BLaER1 treated with 17β-estradiol and CSF1 and Interleukin-3, amounts not matched to agents 10 nM and 100 nM (cell line): Measurements from ENCODE around the gene TREM1.

Source experiments
- H3K27ac ChIP-seq, 11 experiments: shearing (Covaris generic); formaldehyde crosslinking; 2 replicates each; pipeline ENCODE4 v1.8.1; 2022
- H3K27me3 ChIP-seq, 11 experiments: shearing (Covaris generic); formaldehyde crosslinking; 2 replicates each; pipeline ENCODE4 v1.8.1; 2022
- H3K36me3 ChIP-seq, 11 experiments: shearing (Covaris generic); formaldehyde crosslinking; 2 replicates each; pipeline ENCODE4 v1.8.1; 2022
- H3K4me1 ChIP-seq, 10 experiments: shearing (Covaris generic); formaldehyde crosslinking; 2 replicates each; pipeline ENCODE4 v1.8.1; 2022
- H3K4me2 ChIP-seq, 11 experiments: shearing (Covaris generic); formaldehyde crosslinking; 2 replicates each; pipeline ENCODE4 v1.8.1; 2022
- H3K4me3 ChIP-seq, 10 experiments: shearing (Covaris generic); formaldehyde crosslinking; 2 replicates each; pipeline ENCODE4 v1.8.1; 2022
- H3K9ac ChIP-seq, 11 experiments: shearing (Covaris generic); formaldehyde crosslinking; 2 replicates each; pipeline ENCODE4 v1.8.1; 2022
- H3K9me3 ChIP-seq, 11 experiments: shearing (Covaris generic); formaldehyde crosslinking; replicated peaks in 1 of 11; 2 replicates each; pipeline ENCODE4 v1.8.1; 2022
- H4K20me1 ChIP-seq, 11 experiments: shearing (Covaris generic); formaldehyde crosslinking; 2 replicates each; pipeline ENCODE4 v1.8.1; 2022
- Cebpa-rat ChIP-seq, 11 experiments: shearing (Covaris generic); IDR thresholded peaks; 2 replicates each; pipeline ENCODE4 v1.8.1; 2022

Gene TREM1

DNA sequence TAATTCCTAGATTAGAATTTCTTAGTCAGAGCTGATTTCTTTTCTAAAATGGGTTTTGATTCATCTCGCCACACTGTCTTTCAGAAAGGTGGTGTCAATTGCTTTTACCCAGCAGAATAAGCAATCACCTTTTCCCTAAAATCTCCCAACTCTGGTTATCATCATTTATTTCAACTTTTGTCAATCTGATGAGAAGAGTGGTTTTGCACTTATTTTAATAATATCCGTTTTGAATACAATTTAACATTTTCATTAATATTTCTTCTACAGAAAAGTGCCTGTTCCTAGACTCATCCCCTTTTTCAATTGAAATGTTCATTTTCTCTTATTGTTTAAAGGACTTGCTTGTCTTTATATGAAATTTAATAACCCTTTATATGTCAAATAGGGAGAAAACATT, 40.7 kb upstream of the TREM1 start:
- H4K20me1 ChIP-seq, result no peaks in the 10 kb centered on the region
- H3K9me3 ChIP-seq, result no peaks in the 10 kb centered on the region
- no peaks in the 10 kb centered on the region; a peak in 1 of 22 replicates for H3K27me3 ChIP-seq
- no peaks in the 10 kb centered on the region for H3K36me3 ChIP-seq
- H3K9ac ChIP-seq, result no peak overlapping the region
- TF ChIP-seq Cebpa-rat (IDR thresholded peaks at IDR 0.05), result no peak
- H3K4me1 ChIP-seq, result peaks cover 2 to 28% (median 17%) of the 10 kb centered on the region in 10 experiments; a peak in 19 of 20 replicates
- no peak overlapping the region for H3K4me3 ChIP-seq
- no peak overlapping the region for H3K27ac ChIP-seq
- H3K4me2 ChIP-seq, result no peak overlapping the region

DNA sequence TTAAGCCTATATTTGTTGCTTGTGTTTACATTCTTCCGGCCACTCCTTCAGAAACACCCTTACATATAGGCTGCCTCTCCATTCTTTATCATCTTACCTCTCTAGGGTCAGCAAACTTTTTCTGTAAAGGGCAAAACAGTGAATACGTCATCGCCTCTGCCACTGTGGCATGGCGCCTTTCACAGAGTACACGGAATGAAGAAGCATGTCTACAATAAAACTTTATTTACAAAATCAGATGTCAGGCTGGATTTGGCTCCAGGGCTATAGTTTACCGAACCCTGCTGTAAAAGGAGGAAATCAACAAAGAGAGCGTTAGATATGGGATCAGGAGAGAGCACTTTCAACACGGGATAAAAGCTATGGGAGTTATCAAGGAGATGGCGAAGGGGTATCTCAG, 39.6 kb upstream of the TREM1 start:
- H3K36me3 ChIP-seq, result no peaks in the 10 kb centered on the region
- no peak overlapping the region for H3K4me3 ChIP-seq
- no peaks in the 10 kb centered on the region for H3K9me3 ChIP-seq
- no peak overlapping the region for H3K4me2 ChIP-seq
- no peak for TF ChIP-seq Cebpa-rat (IDR thresholded peaks at IDR 0.05)
- no peak overlapping the region for H3K9ac ChIP-seq
- no peaks in the 10 kb centered on the region; a peak in 1 of 22 replicates for H3K27me3 ChIP-seq
- no peaks in the 10 kb centered on the region for H4K20me1 ChIP-seq
- H3K4me1 ChIP-seq, result peaks cover 0 to 18% (median 7%) of the 10 kb centered on the region in 10 experiments; a peak in 11 of 20 replicates
- H3K27ac ChIP-seq, result no peak overlapping the region

DNA sequence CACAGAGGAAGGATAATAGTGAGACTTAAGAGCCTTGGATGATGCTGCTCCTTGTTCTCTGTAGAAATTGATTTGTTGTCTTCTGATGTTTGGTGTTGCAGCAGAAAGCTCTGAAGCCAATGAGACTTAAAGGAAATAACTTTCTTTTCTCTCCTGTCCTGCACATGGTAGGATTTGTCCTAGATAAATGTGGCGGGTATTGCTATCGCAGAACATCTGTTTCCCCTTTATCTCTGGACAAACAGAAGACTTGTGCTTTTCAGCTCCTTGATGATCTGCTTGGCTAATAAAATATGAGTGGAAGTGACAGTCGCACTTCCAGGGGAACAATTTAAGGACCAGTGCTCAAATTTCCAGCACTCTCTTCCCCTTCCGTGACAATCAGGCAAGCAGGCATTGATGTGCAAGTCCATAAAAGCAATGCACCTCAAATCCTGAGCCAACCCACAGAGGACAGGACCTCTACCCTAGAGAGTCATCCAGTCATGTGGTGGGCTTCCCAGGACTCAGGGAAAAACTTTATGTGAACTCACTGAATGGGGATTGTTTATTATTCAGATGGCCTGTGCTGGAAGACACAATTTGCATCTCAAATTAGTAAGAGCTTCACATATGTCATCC, 39.1 kb upstream of the TREM1 start:
- Histone ChIP-seq H3K4me1 (peaks cover 0 to 18% (median 7%) of the 10 kb centered on the region in 10 experiments; a peak in 12 of 20 replicates), H3K9me3 (no peaks in the 10 kb centered on the region), H3K4me2 (no peak overlapping the region), H3K36me3 (no peaks in the 10 kb centered on the region), H3K27ac (no peak overlapping the region), H4K20me1 (no peaks in the 10 kb centered on the region), H3K27me3 (no peaks in the 10 kb centered on the region; a peak in 1 of 22 replicates), H3K4me3 (no peak overlapping the region), H3K9ac (no peak overlapping the region)
- TF ChIP-seq Cebpa-rat (IDR thresholded peaks at IDR 0.05), result no peak

DNA sequence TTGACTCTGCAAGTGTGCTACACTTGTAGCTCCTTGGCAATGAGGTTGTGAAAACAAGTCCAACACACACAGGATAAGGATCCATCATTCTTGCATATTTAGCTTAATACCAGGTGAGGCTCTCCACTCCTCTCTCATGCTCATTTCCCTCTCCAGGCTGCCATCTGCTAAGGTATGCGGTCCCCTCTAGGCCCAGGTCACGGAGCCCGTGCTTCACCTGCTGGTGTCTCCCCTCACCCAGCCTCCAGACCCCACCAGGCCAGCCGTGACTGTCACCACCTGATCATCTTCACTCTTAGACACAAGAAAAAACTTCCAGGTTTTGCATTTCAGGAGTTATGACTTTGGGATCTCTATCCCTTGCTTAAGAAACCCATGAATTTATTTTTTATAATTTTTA, 34.7 kb upstream of the TREM1 start:
- peaks cover 7 to 27% (median 18%) of the 10 kb centered on the region in 10 experiments for H3K4me1 ChIP-seq
- H3K27me3 ChIP-seq, result no peaks in the 10 kb centered on the region; a peak in 1 of 22 replicates
- no peak overlapping the region for H3K27ac ChIP-seq
- no peak overlapping the region for H3K9ac ChIP-seq
- TF ChIP-seq Cebpa-rat (IDR thresholded peaks at IDR 0.05), result no peak
- no peaks in the 10 kb centered on the region for H3K36me3 ChIP-seq
- H4K20me1 ChIP-seq, result no peaks in the 10 kb centered on the region
- no peak overlapping the region for H3K4me3 ChIP-seq
- no peaks in the 10 kb centered on the region for H3K9me3 ChIP-seq
- no peak overlapping the region for H3K4me2 ChIP-seq

DNA sequence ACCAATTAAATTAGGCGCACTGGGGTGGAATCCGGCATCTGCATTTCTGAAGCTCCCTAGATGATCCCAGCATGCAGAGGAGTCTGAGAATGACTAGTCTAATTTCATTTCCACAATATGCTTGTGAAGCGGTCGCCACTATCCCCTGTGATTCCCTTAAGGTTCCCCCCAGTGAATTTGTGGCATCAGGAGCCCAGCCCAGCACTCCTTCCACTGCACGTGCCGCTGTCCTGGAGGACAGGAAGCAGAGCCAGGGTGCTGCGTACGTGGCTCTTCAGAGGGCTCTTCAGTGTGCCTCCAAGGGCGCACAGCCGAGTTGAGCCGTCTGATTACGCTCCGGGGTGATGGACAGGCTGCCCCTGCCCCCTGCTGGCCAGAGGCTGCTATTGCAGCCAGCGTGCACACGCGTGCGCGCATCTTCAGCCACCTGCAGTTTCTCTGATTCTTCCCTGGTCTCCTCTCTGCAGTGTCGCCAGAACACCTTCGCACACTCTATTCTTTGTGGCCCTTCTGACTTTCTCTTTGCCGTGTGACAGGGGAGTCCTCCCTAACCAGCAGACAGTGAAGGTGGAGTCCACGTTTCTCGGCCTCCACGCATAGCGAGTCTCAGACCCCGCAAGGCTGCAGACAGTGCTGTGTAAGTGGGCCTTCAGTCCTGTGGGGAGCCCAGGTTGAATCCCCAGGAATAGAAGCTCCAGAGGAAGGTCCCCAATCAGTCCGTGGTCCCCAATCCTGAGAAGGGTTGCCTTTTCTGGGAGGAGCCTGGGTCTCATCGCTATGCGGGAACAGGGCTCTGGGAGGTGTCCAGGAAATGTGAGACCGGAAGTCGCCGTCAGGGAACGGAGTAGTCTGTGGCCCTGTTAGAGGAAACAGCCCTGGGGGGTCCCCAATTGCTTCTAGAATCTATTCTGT, 32.4 kb upstream of the TREM1 start:
- Histone ChIP-seq H3K4me1 (peaks cover 7 to 27% (median 18%) of the 10 kb centered on the region in 10 experiments), H3K4me2 (peak overlapping the region; percentile 62 to 88 (median 80)), H3K36me3 (no peaks in the 10 kb centered on the region), H3K9ac (peak overlapping the region in 8 of 11 experiments; percentile 11 to 40 (median 30); a peak in 10 of 22 replicates), H3K9me3 (no peaks in the 10 kb centered on the region), H3K4me3 (peak overlapping the region in 4 of 10 experiments; percentile 8 to 38 (median 18); a peak in 5 of 20 replicates), H4K20me1 (no peaks in the 10 kb centered on the region), H3K27me3 (no peaks in the 10 kb centered on the region), H3K27ac (peak overlapping the region in 3 of 11 experiments; percentile 4 to 26 (median 24); a peak in 2 of 22 replicates)
- TF ChIP-seq Cebpa-rat (IDR thresholded peaks at IDR 0.05), result no peak

DNA sequence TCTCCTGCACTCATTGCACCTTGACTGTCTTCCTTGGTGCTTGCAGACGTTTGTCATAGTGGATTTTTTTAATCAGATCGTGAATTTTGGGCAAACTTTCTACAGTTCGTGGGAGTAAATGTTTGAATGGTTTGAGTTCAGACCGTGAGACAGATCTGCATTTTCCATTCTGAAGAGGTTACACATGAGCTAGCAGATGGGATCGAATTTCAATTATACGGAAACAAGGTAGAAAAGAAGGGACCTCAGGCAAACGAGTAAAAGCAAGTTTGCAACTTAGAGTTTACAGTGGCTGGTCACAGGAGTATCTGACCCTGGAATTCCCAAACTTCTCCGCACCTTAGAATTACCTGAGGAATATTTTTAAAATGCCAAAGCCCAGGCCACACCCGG, 31.8 kb upstream of the TREM1 start:
- Histone ChIP-seq H4K20me1 (no peaks in the 10 kb centered on the region), H3K27me3 (no peaks in the 10 kb centered on the region), H3K4me1 (peaks cover 7 to 27% (median 18%) of the 10 kb centered on the region in 10 experiments), H3K36me3 (no peaks in the 10 kb centered on the region), H3K9ac (peak overlapping the region in 3 of 11 experiments; percentile 34 to 40 (median 34); a peak in 4 of 22 replicates), H3K9me3 (no peaks in the 10 kb centered on the region), H3K4me3 (peak overlapping the region in 1 of 10 experiments; percentile 8; a peak in 1 of 20 replicates), H3K4me2 (peak overlapping the region; percentile 62 to 88 (median 80); a peak in 21 of 22 replicates), H3K27ac (peak overlapping the region in 3 of 11 experiments; percentile 4 to 26 (median 24); a peak in 1 of 22 replicates)
- no peak for TF ChIP-seq Cebpa-rat (IDR thresholded peaks at IDR 0.05)

DNA sequence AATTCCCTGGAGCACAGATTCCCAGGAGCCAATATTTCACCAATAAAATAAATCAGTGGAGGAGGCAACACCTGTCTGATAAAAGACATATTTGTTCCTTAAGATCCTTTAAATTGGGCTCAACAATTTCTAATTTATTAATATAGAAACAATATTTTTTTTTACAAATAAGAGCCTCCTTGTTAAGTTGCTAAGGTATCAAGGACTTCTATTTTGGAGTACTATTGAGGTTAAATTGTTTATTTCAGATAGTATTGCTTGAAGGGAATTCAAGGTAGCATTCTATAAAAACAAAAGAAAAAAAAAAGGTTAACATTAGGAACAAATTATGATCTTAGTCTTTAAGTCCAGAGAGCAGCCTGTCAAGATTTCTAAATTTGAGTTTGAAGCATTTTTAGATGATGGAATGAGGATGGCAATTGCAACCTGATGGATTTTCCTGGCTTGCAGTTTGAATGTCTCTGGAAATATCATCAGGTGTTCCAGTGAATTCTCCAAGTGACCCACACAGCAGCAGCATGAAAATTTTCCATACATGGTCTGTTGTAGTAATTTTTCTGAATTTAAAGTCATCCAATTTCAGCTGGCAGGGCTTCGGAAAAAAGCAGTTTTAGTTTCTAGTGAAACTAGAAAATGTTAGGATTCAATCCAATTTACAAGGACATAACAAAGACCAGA, 29.6 kb upstream of the TREM1 start:
- Histone ChIP-seq H3K4me2 (no peak overlapping the region), H3K36me3 (no peaks in the 10 kb centered on the region), H3K27ac (no peak overlapping the region), H4K20me1 (no peaks in the 10 kb centered on the region), H3K9ac (no peak overlapping the region), H3K4me1 (peaks cover 7 to 27% (median 18%) of the 10 kb centered on the region in 10 experiments), H3K27me3 (no peaks in the 10 kb centered on the region), H3K4me3 (no peak overlapping the region), H3K9me3 (no peaks in the 10 kb centered on the region)
- no peak for TF ChIP-seq Cebpa-rat (IDR thresholded peaks at IDR 0.05)

DNA sequence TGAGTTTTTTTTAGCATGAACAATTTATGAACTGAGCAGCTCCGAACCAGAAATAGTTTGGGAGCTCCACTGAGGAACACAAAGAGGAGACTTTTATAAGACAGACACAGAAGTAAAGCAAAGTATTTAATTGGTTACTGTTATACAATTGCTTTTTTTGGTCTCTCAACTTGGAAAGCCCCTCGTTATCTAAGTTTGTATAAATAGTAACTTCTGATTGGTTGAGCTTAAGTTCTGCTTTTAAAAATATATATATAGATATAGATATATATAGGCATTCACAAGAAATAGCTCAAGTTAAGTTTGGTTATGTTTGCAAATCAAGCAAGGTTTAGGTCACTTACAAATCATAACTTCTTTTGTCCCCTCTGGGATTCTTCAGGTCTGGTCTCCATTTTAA, 28.7 kb upstream of the TREM1 start:
- H3K4me1 ChIP-seq, result peaks cover 7 to 21% (median 18%) of the 10 kb centered on the region in 10 experiments
- H3K4me2 ChIP-seq, result no peak overlapping the region
- no peak overlapping the region for H3K4me3 ChIP-seq
- no peak for TF ChIP-seq Cebpa-rat (IDR thresholded peaks at IDR 0.05)
- H3K27me3 ChIP-seq, result no peaks in the 10 kb centered on the region
- H3K27ac ChIP-seq, result no peak overlapping the region
- H4K20me1 ChIP-seq, result no peaks in the 10 kb centered on the region
- H3K36me3 ChIP-seq, result no peaks in the 10 kb centered on the region
- no peak overlapping the region for H3K9ac ChIP-seq
- H3K9me3 ChIP-seq, result no peaks in the 10 kb centered on the region
